Measurements from ENCODE around the gene ACSBG1. TPM values are rescaled to one million over a fixed set of nuclear protein-coding genes. Genes with fewer than 3 reads are reported as not detected.

ACSBG1 gene
- total and polyA plus RNA-seq, 4 donors: 0.47 to 7.9 (median 2.5) TPM

DNA sequence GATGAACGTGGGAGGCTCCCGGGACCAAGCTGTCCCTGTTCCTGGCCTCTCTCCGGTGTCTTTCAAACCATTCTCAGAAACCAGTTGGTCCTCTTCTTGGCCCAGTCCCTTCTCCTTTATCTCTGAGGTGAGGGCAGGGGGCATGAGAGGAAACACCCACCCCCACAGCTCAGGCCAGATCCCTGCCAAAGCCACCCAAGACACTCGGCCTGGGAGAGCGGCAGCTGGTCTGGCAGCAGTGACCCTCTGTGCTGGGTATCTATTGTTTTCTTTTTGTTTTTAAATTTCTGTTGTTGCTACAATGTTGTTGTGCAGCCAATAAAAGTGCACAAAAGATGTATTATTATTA lies 27.3 kb downstream of the ACSBG1 start:
- H3K9me3 ChIP-seq (ENCODE audit: control insufficient read depth in 4 of 4, insufficient read depth in 3 of 4, low read length in 3 of 4): no peaks in the 10 kb centered on the region
- TF ChIP-seq, protein P1, sequence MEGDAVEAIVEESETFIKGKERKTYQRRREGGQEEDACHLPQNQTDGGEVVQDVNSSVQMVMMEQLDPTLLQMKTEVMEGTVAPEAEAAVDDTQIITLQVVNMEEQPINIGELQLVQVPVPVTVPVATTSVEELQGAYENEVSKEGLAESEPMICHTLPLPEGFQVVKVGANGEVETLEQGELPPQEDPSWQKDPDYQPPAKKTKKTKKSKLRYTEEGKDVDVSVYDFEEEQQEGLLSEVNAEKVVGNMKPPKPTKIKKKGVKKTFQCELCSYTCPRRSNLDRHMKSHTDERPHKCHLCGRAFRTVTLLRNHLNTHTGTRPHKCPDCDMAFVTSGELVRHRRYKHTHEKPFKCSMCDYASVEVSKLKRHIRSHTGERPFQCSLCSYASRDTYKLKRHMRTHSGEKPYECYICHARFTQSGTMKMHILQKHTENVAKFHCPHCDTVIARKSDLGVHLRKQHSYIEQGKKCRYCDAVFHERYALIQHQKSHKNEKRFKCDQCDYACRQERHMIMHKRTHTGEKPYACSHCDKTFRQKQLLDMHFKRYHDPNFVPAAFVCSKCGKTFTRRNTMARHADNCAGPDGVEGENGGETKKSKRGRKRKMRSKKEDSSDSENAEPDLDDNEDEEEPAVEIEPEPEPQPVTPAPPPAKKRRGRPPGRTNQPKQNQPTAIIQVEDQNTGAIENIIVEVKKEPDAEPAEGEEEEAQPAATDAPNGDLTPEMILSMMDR (IDR thresholded peaks at IDR 0.05; ENCODE audit: control extremely low read depth, extremely low read depth): no peak
- DNase-seq (no peak), ATAC-seq (ENCODE audit: insufficient read depth, low FRiP score) (no peak)
- 90 to 99% methylated on average over 5 of the region's 5 CpGs for WGBS, 2 donors
- H3K4me3 ChIP-seq: no peak overlapping the region
- peaks cover 0 to 4% (median 0%) of the 10 kb centered on the region in 5 donors for H3K4me1 ChIP-seq (ENCODE audit: control insufficient read depth in 5 of 5, insufficient read depth in 5 of 5, low read length in 5 of 5)
- no peak overlapping the region for H3K9ac ChIP-seq (ENCODE audit: insufficient read depth in 1 of 2, low read length in 2 of 2)
- no peaks in the 10 kb centered on the region for H3K36me3 ChIP-seq (ENCODE audit: control insufficient read depth in 4 of 4, insufficient read depth in 4 of 4, low read length in 4 of 4)
- no peaks in the 10 kb centered on the region for H3K27me3 ChIP-seq (ENCODE audit: control insufficient read depth in 3 of 3, insufficient read depth in 3 of 3, low read length in 2 of 3)
- no peak overlapping the region for H3K27ac ChIP-seq (ENCODE audit: low read depth in 1 of 2, low read length in 1 of 2)

DNA sequence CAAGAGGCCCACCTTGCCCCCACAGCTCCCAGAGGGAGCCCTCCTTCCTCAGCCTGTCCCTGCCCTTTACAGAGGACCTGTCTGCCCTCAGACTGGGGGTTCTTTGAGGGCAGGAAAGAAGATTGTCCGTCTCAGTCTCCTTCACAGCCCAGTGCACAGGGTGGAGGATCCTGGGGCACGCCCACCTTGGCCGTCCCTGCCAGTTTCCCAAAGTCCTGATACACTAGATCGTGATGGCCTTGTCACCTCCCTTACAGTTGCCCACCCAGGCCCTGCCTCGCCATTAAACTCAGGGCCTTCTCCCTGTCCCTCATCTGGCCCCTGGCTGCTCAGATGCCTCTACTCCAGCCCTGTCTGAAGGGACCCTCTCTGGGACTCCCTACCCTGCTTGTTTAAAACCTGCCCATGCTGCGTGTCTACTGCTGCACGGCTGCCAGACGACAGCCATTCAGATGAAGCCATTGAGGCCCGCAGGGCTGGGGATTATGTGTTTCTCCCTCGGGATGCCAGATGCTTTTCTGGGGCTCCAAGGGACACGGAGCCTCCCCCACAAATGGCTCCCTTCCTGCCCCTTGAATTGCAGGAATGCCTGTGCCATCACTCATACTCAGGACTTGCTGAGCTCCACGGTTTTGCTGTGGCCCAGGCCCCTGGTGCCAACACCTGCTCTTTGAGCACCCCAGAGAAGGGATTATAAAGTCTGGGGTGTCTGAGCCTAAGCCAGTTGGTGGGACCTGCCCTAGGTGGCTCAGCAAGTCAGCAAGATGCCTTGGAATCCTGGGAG lies 27.8 kb downstream of the ACSBG1 start:
- DNase-seq: no peak
- TF ChIP-seq, protein P1 (IDR thresholded peaks at IDR 0.05; ENCODE audit: control extremely low read depth, extremely low read depth): no peak
- Histone ChIP-seq H3K9ac (ENCODE audit: insufficient read depth in 1 of 2, low read length in 2 of 2) (no peak overlapping the region), H3K27me3 (ENCODE audit: control insufficient read depth in 3 of 3, insufficient read depth in 3 of 3, low read length in 2 of 3) (no peaks in the 10 kb centered on the region), H3K4me3 (no peak overlapping the region), H3K36me3 (ENCODE audit: control insufficient read depth in 4 of 4, insufficient read depth in 4 of 4, low read length in 4 of 4) (no peaks in the 10 kb centered on the region), H3K27ac (ENCODE audit: low read depth in 1 of 2, low read length in 1 of 2) (no peak overlapping the region), H3K4me1 (ENCODE audit: control insufficient read depth in 5 of 5, insufficient read depth in 5 of 5, low read length in 5 of 5) (peaks cover 0 to 4% (median 0%) of the 10 kb centered on the region in 5 donors), H3K9me3 (ENCODE audit: control insufficient read depth in 4 of 4, insufficient read depth in 3 of 4, low read length in 3 of 4) (no peaks in the 10 kb centered on the region)
- 79 to 87% methylated on average over 12 of the region's 12 CpGs for WGBS, 2 donors
- ATAC-seq (ENCODE audit: insufficient read depth, low FRiP score): no peak

DNA sequence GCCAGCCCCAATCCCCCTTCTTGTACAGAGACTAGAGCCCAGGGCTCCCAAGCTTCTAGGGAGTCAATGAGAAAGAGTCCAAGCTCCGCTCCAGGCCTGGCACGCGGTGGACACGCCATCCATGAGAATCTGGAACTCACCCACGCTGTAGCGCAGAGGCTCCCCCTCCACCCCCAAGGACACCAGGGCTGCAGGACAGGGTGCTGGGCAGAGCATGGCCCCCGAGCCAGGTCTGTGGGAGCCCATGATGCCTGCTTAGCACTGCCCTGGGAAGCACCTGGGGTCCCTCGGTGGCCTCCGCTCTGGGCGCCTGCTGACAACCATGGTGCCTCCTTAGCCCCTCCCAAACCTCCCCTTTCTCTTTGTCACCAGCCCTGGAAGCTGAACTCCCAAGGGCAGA lies 28.5 kb downstream of the ACSBG1 start:
- DNase-seq: no peak

More for the DNA sequence above, 28.5 kb downstream of the ACSBG1 start:
- Histone ChIP-seq H3K27me3 (ENCODE audit: control insufficient read depth in 3 of 3, insufficient read depth in 3 of 3, low read length in 2 of 3) (no peaks in the 10 kb centered on the region), H3K27ac (ENCODE audit: low read depth in 1 of 2, low read length in 1 of 2) (no peak overlapping the region), H3K9ac (ENCODE audit: insufficient read depth in 1 of 2, low read length in 2 of 2) (no peak overlapping the region), H3K4me3 (no peak overlapping the region), H3K4me1 (ENCODE audit: control insufficient read depth in 5 of 5, insufficient read depth in 5 of 5, low read length in 5 of 5) (peaks cover 0 to 4% (median 0%) of the 10 kb centered on the region in 5 donors), H3K9me3 (ENCODE audit: control insufficient read depth in 4 of 4, insufficient read depth in 3 of 4, low read length in 3 of 4) (no peaks in the 10 kb centered on the region), H3K36me3 (ENCODE audit: control insufficient read depth in 4 of 4, insufficient read depth in 4 of 4, low read length in 4 of 4) (no peaks in the 10 kb centered on the region)
- TF ChIP-seq, protein P1 (IDR thresholded peaks at IDR 0.05; ENCODE audit: control extremely low read depth, extremely low read depth): no peak
- WGBS, 2 donors: 93 to 94% methylated on average over 10 of the region's 10 CpGs
- ATAC-seq (ENCODE audit: insufficient read depth, low FRiP score): no peak

All from lung (tissue), 12 donors.